Dedifferentiated amniotic fluid mesenchymal stem cell (primary cell): ENCODE data around the gene GPRC5A.

ENCODE experiments used
- DNase-seq: peaks from one replicate; pipeline ENCODE4 v3.0.0-alpha.2; 2016; ENCODE audit errors: extremely low spot score

Gene GPRC5A

GRCh38 chr12:12909228-12909994 is 18.0 kb downstream of the GPRC5A start:
- no peak for DNase-seq

GRCh38 chr12:12909995-12910420 is 18.6 kb downstream of the GPRC5A start:
- DNase-seq = no peak

GRCh38 chr12:12912711-12913110 is 21.3 kb downstream of the GPRC5A start:
- no peak for DNase-seq

- no peak for DNase-seq
Measured at GRCh38 chr12:12915656-12916055, 24.3 kb downstream of the GPRC5A start.

GRCh38 chr12:12916135-12916944 is 25.0 kb downstream of the GPRC5A start:
- DNase-seq = peak; percentile 75

- no peak for DNase-seq
Measured at GRCh38 chr12:12917517-12917916, 26.2 kb downstream of the GPRC5A start.

GRCh38 chr12:12918781-12919389 is 27.5 kb downstream of the GPRC5A start:
- DNase-seq = no peak

- no peak for DNase-seq
Measured at GRCh38 chr12:12919666-12920435, 28.5 kb downstream of the GPRC5A start.

GRCh38 chr12:12922191-12922616 is 30.8 kb downstream of the GPRC5A start:
- no peak for DNase-seq

GRCh38 chr12:12922978-12923377 is 31.6 kb downstream of the GPRC5A start:
- DNase-seq = no peak

GRCh38 chr12:12924169-12924568 is 32.8 kb downstream of the GPRC5A start:
- DNase-seq = no peak

- no peak for DNase-seq
Measured at GRCh38 chr12:12925388-12925787, 34.0 kb downstream of the GPRC5A start.

- no peak for DNase-seq
Measured at GRCh38 chr12:12926571-12927071, 35.3 kb downstream of the GPRC5A start.

- DNase-seq = peak; percentile 45
Measured at GRCh38 chr12:12927211-12928079, 36.1 kb downstream of the GPRC5A start.

- DNase-seq = no peak
Measured at GRCh38 chr12:12929696-12930095, 38.3 kb downstream of the GPRC5A start.

GRCh38 chr12:12930633-12931219 is 39.4 kb downstream of the GPRC5A start:
- DNase-seq = no peak

- DNase-seq = no peak
Measured at GRCh38 chr12:12933742-12934141, 42.4 kb downstream of the GPRC5A start.

- DNase-seq = no peak
Measured at GRCh38 chr12:12934556-12934955, 43.2 kb downstream of the GPRC5A start.

- no peak for DNase-seq
Measured at GRCh38 chr12:12936983-12937491, 45.7 kb downstream of the GPRC5A start.

GRCh38 chr12:12938541-12938940 is 47.2 kb downstream of the GPRC5A start:
- DNase-seq = no peak
